GM19023 (cell line): ENCODE data around the gene SMLR1.

Experiments
- ATAC-seq: cut with Tn5 transposase; IDR thresholded peaks from one replicate; pipeline ENCODE4 v1.9.1; 2021; ENCODE audit warnings: mild to moderate bottlenecking, moderate library complexity; ENCODE audit not compliant: unreplicated experiment

The SMLR1 gene

GRCh38 chr6:130849594-130849993 lies 22.4 kb downstream of the SMLR1 start:
- no peak for ATAC-seq

DNA sequence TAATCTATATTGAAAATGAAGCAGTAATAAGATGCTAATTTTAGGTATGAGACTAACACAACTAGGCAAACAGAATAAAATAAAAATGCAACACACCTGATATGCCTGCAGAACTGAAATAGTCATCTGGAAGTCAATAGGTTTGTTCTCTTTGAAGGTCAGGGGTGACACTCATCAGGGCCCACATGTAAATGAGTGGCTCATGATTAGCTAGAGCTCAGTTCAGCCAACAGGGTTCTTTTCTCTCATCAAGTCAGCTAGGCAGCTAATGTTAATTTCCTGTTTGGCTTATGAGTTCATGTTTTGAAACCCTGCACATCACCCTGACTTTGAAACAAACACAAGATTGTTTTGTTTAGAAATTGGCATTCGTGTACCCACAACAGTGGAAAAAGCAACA lies 23.8 kb downstream of the SMLR1 start:
- no peak for ATAC-seq

DNA sequence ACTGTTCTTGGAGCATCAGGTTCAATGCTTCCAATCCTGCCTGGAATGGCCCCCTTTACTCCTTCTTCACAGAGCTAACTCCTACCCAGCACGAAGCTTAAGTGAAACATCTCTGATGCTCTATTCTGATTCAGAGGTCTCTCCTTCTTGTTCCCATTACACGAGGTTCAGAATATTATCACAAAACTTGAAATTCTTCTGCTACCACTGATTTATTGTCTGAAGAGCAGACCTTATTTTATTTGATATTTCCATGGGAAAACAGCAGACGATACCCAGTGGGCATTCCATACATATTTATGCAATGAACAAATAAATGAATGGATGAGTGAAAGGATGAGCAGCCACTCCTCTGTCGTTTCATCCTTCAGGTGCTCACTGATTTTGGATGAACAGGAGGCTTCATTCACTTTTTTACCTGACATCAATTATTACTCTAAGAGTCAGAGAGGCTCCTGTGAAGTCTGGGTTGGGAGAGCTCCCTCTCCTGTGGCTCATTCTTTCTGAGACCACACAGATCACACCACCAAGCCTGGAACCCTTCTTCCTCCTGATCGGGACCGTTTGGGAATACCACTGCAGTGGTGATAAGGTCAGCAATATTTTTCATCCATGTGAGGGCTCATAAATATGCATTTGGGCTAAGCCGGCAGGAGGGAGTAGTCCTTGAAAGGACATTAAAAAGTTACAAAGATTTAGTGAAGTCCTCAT lies 25.8 kb downstream of the SMLR1 start:
- no peak for ATAC-seq

- ATAC-seq, result no peak
Measured at GRCh38 chr6:130853555-130854183, 26.5 kb downstream of the SMLR1 start.

DNA sequence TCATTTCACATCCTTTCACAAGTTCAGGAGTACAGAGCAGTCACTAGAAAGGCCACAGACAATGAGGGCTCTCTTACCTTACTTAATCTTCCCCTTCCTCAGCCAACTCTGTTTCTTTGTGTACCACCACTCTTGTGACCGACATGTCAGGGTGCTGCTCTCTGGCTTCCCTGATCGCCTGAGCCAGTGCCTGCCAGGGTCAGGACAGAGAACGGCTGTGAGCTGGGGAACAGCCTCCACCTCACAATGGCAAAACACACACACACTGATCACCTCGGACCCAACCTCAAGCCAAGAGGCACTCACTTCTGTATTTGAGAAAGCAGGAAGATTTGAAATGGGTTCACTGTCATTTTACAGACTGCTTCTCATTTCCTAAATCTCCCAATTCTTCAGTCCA lies 30.8 kb downstream of the SMLR1 start:
- no peak for ATAC-seq

- no peak for ATAC-seq
Measured at GRCh38 chr6:130858498-130859160, 31.4 kb downstream of the SMLR1 start.

DNA sequence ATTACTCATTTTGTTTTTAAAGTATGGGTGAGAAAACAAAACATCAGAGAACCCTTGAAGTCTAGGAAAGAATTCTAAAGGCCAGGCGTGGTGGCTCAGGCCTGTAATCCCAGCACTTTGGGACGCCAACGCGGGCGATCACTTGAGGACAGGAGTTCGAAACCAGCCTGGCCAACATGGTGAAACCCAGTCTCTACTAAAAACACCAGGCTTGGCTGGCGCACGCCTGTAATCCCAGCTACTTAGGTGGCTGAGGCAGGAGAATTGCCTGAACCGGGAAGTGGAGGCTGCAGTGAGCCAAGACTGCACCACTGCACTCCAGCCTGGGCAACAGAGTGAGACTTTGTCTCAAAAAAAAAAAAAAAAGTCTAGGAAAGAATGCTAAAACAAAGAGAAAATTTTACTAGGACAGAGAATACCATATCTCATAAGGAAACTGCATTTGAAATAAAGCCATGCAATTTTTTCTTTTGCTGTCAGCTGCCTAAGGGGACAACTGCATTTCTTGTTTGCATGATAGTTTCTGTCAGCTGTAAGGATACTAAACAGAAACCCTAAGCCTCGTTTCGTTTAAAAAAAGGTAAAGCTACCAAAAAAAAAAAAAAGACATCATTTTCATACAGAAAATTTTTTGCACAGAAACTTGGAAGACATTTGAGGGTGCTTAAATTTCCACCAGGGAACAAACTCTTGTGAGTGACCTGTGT lies 32.1 kb downstream of the SMLR1 start:
- no peak for ATAC-seq

GRCh38 chr6:130862370-130862769 lies 35.2 kb downstream of the SMLR1 start:
- no peak for ATAC-seq

GRCh38 chr6:130863415-130864230 lies 36.4 kb downstream of the SMLR1 start:
- no peak for ATAC-seq

- ATAC-seq, result no peak
Measured at GRCh38 chr6:130864344-130864743, 37.1 kb downstream of the SMLR1 start.

DNA sequence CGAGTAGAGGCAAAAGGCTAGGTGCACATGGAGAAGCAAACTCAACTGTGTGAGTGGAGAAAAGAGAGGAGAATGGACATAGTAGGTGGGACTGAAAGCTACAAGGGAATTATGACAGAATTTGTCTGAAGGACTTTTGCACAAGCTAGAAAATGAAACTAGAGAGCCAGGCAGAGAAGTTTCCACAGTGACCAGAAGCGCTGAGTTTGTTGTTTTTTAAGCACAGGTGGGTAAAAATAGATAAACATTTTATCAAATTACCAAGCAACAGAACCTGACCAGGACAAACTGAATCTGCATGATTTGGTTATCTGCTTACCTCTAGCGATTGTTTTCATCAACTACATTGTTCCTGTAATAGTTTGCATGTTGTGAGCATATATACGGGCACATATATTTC lies 38.6 kb downstream of the SMLR1 start:
- no peak for ATAC-seq

DNA sequence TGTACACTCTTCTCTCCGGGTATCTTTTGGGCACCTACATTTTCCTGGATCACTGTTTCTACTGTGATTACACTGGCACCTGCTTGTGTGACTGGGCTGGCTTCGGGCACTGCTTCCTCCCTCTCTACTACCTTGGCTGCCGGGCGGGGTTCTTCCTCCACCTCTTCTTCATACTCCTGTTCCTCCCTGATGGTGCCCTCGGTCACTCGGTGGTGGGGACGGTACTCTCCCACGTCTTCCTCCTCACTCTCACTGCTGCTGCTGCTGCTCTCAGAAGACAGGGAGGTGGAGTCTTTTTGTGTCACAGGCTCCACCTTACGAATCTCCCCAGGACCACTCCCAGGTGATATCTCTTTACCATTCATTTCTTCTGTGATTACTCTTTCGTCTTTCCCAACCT lies 42.5 kb downstream of the SMLR1 start:
- ATAC-seq, result no peak

DNA sequence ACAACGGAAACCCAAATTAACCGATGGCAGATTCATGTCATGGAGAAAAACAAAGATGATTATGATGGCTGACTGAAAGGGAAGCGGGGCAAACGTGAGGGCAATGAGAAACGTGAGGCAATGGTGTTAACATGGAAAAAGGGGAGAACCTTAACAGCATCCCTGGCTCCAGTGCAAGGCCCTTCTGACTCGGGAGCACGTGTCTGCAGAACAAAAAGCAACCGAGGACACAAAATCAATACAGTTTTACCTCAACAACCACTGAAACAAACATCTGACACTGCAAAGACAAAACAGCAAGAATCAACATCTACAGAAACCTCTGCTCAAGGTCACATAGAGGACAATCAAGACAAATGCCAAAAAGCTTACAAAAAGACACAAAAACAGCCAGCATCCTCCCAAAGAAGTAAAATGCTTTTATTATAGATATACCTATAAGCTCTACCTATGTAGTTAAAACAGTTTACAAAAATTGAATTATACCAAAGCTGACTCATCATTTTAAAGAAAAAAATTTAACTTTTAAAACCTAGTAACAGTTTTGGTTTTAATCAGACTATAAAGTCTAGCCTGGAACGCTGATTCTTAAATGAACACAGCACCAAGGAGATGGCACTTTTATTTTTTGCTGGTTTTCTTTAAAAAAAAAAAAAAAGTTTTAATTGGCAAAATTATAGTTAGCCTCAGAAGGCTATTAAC lies 43.1 kb downstream of the SMLR1 start:
- ATAC-seq, result no peak

- ATAC-seq, result peak; percentile 62
Measured at GRCh38 chr6:130872250-130873095, 45.3 kb downstream of the SMLR1 start.

GRCh38 chr6:130873746-130874145 lies 46.5 kb downstream of the SMLR1 start:
- ATAC-seq, result no peak

GRCh38 chr6:130879826-130880225 lies 52.6 kb downstream of the SMLR1 start:
- no peak for ATAC-seq

- no peak for ATAC-seq
Measured at GRCh38 chr6:130882370-130882769, 55.2 kb downstream of the SMLR1 start.

GRCh38 chr6:130885392-130886192 lies 58.4 kb downstream of the SMLR1 start:
- peak; percentile 80 for ATAC-seq
